NCI-H2196 (cell line): ENCODE measurements around the gene GABRE.

Source experiments
- DNase-seq: peaks from one replicate; lab custom pipeline; 2025; ENCODE audit not compliant: unreplicated experiment; lab: John Stamatoyannopoulos, UW

The GABRE gene, protein sequence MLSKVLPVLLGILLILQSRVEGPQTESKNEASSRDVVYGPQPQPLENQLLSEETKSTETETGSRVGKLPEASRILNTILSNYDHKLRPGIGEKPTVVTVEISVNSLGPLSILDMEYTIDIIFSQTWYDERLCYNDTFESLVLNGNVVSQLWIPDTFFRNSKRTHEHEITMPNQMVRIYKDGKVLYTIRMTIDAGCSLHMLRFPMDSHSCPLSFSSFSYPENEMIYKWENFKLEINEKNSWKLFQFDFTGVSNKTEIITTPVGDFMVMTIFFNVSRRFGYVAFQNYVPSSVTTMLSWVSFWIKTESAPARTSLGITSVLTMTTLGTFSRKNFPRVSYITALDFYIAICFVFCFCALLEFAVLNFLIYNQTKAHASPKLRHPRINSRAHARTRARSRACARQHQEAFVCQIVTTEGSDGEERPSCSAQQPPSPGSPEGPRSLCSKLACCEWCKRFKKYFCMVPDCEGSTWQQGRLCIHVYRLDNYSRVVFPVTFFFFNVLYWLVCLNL

DNA sequence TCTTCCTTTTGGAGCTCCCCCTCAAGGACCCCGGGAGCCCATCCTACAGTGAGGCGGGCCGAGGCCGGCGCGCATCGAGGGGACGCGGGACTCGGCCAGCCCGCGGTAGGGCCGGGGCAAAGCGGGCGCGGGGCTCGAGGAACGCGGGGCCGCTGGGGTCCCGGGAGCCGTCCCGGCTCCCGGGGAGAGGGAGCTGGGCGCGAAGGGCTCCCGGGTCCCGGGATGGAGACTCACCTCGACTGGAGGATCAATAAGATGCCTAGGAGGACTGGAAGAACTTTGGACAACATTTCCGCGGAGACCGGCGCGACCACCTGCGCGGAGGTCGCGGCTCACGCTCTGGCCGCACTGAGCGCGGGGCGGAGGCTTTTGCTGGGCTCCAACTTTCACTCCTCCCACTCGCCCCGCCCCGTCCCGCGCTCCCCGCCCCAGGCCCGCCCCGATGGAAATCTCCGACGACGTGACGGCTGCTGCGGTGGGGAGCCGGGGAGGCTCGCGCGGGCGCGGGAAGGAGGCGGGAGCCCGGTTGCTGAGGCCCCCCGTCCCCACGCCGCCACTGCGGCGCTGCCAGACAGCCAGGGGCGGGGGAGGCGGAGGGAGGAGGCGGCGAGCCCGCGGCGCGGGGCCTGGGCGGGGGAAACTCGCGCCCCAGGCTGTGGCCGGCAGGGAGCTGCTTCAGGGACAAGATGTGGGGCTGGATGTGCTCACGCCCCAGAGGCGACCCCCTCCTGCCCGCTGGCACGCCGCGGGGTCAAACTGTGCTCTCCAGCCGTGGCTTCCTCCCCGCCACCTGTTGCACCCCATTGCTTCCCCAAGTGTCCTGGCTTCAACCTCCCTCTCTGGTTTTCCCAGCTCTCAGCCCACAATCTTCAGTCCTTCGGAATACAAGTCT, at the start of gene GABRE:
TSS of gene GABRE (minus strand) at position 341 of the 892 bp plus-strand sequence. CDS start at position 290, 51 bp downstream.
- no peak for DNase-seq

DNA sequence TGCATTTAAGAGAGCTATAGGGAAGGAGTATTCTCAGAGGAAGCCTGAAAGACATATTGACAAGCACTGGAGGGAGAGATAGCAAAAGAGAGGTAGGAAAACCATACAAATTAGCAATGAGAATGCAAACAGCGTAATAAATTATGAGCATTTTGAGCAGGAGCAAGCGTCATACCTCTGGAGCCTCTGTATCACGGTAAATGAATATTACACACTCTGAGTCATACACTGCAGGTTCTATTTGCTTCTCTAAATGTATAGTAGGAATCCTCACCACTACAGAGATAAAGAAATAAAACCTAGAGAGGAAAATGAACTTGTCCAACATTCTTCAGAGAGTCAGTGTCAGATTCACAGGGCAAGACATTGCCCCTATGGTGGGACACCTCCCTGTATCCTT, 46.4 kb upstream of the GABRE start:
- no peak for DNase-seq

DNA sequence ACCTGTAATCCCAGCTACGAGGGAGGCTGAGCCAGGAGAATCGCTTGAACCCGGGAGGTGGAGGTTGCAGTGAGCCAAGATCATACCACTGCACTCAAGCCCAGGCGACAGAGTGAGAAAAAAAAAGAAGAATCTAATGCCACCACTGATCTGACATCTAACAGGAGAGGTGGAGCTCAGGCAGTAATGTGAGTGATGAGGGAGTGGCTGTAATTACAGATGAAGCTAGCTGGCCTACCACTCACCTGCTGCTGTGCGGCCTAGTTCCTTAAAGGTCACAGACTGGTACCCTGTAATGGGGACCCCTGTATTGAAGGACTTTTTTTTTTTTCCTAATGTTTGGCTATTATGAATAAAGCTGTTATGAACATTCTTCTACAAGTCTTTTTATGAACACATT, 25.3 kb upstream of the GABRE start:
- DNase-seq = no peak

DNA sequence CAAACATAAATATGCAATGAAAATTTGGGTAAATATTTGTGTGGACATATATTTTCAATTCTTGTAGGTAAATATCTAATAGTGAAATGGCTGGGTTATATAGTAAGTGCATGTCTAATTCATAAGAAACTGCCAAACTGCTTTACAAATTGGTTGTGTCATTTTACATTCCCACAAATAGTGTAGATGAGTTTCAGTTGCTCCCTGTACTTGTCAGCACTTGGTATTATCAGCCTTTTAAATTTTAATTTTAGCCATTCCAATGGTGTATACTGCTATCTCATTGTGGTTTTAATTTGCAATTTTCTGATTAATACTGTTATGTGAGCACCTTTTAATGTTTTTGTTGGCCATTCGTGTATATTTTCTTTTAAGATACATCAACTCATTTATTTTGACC, 23.1 kb upstream of the GABRE start:
- DNase-seq = no peak

DNA sequence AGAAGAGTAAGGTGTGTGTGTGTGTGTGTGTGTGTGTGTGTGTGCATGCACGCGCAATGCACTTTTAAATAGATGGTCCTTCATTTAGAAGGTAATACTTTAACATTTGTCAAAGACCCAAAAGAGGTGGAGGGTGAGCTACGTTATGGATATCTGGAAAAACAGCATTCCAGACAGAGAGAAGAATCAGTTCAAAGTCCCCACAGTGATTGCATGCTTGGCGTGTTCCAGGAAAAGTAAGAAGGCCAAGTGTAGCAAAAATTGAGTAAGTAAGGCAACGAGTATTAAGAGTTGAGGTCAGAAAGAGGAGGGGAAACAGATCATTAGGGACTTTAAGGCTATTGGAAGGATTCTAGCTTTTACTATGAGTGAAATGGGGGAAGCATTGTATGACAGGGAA, 21.9 kb upstream of the GABRE start:
- no peak for DNase-seq

DNA sequence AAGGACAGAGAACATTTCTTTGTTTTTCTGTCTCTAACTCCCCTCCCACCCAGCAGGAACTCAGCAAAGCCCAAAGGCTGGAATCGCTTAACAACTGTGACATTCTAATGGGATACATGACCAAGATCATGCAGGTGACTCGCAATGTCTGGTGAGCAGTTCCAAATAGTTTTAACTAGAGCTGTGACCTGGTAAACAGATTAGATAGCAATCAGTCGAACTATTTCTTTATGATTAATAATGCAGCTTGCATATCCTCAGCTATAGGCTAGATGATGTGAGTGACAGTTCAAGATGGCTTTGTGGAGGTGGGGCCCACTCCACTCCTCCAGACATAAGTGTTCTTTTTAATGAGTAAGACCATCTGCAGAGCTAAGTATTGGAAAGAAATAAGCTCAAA, 20.0 kb upstream of the GABRE start:
- DNase-seq = no peak

DNA sequence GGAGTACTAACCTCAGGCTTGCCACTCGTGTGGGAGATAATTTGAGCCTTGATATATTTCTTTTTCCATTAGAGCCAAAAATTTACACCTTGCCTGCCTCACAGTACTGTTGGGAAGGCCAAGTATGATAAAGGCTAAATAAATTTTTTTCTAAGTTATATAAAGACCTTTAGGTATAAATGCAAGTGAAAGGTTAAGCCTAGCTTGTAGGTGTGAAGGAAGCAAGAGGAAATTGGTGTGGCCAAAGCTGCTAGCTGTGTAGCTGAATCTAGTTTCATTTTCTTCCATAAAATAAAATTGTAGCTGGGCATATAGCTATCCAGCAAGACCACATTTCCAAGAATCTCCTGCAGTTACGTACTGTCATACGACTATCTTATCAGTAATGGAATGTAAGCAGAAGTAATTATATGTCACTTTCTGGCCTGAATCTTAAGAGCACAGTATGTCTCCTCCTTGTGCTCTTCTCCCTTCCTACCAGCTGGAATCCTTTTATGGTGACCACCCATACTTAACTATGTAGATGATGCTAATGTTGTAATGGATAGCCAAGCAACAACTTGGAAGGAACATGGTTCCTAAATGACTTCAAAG, 14.3 kb upstream of the GABRE start:
- no peak for DNase-seq

DNA sequence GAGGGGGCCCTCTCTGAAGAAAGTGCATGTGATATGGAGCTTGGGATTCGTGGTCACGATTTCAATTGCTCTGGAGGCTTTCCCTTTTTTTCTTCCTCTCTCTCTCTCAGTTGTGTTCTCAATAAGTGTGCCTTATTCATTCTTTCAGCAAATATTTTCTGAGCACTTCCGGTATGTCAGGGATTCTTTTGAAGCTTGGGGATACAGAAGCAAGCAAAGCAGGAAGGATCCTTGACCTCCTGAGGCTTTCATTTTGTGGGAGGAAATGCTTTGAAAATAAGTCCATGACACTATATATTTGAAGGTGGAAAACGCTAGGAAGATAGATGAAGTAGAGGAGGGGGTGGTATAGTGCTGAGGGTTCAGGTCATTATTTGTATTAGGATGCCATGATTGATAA, 12.6 kb upstream of the GABRE start:
- DNase-seq = no peak

DNA sequence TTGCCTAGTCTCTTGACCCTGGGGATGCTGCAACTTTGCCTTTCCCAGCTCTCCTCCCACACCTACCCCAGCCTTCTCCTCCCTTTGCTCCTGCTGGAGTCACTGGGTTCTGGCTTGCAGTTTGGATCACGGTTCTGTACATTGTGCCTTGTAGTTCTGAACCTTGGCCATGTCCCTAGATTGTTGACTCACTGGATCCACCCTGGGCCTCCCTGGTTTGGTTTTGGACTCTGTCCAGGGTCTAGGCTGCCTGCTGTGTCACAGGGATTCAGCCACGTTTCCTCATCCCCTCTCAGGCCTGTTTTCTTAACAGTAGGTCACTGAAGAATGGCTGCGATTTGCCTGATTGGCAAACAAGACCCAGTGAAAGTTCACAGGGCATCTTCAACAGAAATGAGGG, 11.5 kb upstream of the GABRE start:
- no peak for DNase-seq

DNA sequence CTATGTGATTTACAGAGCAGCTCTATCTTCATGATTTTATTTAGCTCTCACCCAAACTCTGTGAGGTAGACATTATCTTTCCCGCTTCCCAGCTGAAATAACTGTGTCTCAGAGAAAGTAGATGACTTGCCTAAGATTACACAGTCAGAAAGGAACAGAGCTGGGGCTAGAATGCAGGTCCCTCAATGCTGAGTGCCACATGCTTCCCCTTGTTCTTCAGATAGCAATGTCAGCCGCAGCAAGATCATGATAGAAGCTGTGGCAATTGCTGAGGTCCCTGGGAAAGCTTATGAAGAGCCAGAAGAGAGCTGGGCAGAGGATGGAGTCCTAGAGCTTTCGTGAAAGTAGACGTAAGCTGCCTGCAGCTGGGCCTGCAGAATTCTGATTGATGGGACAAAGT, 11.1 kb upstream of the GABRE start:
- DNase-seq = no peak

DNA sequence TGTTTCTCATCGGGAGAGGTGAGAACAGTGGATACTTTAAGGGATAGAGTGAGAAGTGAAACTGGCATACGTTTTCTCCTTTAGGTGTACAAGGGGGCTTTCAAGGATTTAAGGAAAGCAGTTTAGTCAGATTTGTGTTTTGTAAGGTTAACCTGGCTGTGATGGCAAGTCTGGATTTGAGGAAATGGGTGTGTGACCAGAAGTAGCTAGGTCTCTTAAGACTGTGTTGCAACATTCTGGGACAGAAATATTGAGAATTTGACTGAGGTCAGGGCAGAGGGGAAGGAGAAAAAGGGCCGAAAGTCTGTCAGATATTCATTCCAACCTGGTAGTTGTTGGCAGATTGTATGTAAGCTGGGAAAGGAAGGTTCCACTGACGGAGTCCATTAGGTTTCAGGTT, 10.4 kb upstream of the GABRE start:
- DNase-seq = no peak

DNA sequence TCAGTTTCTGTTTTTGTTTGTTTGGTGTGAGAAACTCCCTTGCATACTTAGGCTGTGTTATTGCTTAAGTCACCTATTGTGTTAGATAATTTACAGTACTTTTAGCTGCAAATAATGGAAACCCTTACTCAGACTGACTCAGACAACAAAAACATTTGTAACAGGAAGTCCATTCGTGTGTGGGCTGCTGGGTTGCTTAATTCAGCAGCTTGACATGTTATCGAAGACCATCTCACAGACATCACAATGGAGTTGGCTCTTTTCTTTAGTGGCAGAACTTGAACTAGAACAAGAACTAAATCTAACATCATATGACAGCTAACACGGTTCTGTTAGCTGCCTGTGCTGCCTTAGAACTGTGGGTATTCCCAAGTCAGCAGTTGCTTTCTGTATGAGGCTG, 9.9 kb upstream of the GABRE start:
- DNase-seq = no peak

DNA sequence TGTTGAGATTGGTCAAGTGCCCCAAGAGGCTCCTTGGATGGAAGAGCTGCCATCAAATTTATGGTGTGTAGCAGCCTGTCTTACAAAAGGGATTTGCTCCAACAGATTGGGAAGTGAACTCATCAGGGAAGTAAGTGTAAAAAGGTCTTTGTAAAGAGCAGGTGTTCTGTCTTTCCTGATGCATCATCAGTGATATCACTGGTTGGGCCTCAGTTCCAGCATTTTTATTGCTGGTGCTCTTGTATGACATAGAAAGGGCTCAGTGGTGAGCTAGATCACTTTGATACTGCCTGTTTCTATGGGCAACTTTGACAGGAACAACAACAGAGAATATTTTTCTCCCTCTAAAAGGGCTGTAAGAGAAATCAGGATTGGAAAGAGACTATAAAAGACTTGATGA, 8.7 kb upstream of the GABRE start:
- DNase-seq = no peak

DNA sequence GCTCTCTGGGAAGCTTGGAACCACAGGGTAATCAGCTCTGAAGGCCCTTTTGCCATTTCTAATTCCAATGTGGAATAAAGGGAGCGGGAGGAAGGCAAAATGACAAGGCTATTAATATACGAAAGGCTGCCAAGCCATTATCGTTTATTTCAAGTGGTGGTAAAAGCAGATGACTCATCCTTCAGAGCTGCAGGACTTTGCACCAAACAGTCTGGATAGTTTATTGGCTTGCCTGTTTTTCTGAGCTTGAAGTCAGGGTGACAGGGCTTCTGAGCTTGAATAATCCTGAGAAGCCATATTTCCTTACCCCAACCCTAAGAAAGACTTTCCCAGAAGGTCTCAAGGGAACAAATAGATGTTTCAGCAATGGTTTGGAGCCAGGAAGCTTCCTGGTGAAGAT, 7.7 kb upstream of the GABRE start:
- DNase-seq = no peak

DNA sequence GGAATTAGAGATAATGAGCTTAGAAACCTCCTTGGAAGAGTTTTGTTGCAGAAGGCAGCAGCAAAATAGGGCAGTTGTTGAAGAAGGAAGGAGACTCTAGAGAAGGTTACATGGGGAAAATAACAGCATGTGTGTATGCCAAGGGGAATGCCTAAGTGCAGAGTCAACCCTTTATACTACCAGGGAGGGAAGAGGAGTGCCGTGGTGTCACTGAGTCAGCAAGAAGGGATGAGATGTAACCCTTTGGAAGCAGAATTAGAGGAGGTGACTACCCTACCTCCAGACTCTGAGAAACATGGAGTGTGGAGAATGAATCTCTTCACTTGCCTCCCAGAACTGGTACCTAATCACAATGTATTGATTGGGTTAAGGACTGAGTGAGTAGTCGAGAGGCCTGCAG, 6.7 kb upstream of the GABRE start:
- no peak for DNase-seq

DNA sequence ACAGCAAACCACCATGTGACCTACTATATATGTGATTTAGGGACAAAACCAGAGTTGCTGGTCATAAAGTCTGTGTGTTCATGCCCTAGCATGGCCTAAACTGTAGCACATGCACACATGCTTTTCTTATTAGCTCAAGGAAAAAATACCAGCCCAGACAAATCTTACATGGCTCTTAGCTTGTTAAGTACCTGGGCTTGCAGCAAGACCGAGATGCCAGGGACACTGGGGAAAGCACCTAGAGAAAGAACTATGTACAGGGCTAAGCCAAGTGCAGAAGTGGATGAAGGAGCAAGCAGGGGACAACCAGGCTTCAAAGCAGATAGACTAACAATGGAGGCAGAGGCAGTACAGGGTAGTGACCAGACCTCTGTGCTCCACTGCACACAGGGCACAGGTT, 3.4 kb upstream of the GABRE start:
- DNase-seq = no peak

DNA sequence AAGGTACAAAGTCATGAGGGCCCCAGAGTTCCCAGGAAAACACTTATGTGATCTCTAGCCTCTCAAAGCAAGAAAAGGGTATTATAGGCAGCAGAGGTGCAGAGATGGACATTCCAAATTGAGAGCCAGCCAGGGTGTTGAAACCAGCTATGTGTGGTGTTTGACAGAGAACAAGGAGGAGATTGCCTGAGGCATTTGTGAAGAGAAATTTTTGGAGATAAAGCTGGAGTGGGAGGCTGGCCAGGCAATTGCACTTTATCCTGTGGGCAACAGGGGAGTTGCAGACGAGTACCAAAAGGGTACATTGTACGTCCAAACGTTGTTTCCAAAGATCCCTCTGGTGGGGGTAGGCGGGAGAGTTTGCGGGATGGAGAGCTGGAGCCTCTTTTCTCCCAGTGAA, 2.5 kb upstream of the GABRE start:
- no peak for DNase-seq

DNA sequence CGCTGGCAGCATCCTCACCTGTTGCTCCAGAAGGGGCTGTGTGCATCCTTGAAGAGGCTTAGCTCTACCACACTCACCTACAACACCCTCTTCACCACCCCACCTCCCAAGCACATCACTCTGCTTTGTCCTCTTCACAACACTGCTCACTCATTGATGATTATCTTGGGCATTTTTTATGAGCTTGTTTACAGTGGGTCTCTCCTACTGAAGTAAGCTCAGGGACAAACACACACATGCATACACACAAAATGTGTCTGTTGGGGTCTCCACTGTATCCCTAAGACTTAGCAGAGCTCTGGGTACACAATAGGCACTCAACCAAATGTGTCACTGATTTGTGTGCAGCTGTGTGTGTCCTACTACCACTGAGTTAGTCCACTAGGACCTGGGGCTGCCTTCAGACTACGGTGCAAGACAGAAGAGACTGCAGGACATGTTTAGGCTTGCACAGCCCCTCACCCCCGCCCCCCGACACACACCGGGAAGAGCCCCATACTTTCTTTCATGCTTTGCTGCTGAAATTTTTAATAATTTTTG, 1.3 kb upstream of the GABRE start:
- DNase-seq = no peak

DNA sequence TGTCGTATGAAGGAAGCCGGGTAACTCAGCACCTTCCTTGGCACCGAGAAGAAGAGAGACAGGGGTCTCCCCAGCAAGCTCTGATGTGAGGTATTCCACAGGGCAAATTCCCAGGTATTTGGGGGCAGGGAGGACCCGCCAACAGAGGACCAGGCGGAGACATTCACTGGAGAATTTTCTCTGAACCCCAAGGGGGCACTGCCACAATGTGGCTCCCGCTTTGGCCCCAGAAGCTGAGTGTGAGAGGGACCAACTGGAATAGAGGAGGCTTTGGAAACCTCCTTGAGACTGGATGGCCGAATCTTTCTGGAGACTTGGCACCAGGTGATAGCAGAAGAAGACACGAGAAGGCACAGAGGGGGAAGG, 735 bp upstream of the GABRE start:
- DNase-seq = no peak

DNA sequence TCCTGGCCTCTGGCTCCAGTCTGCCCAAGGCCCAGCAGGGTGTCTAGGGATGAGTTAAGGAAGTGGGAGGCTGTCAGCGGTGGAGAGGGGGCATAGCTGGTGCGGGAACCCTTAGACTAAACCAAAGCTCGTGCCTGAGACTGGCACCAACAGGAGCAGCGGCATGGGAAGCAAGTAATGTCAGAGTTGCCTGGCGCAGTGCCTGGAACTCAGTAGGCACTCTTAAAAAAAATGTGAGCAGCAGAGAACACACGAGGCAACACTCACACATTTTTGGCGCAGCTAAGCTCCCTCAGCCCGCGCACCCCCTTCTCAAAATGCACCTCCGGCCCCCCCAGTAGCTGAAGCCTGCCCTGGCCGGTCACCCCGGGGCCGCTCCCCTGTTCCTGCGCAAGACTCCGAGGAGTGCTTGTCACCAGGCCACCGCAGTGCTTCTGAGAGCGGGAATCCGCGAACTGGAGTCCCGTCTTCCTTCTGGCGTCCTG, 583 bp downstream of the GABRE start:
- DNase-seq = no peak

DNA sequence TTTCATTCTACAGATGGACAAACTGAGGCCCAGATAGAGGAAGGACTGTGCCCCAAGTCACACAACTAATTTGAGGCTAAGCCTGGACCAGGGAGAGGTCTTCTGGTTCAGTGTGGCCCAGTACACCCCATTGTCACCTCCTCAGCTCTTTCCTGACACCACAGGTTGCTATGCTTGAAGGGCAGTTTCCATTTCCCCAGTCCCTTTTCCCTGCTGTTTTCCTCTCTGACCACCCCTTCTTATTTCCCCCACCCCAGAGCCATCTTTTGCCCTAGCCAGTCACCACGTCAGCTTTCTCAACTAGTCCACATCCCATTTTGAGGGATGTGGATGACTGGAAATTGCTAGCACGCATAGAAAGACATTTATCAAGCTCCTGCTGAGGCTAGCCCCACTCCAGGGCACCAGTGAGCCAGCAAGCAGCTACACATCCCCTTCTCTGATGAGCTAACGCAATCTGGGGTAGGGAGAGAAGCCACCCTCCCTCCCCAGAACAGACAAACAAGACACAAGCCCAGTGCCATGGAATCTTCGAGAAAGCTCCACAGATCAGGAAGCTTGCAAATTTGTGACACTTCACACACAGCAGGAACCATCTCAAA, 1.3 kb downstream of the GABRE start:
- no peak for DNase-seq
